ENCODE results near the gene GKN2.

Gene GKN2, protein sequence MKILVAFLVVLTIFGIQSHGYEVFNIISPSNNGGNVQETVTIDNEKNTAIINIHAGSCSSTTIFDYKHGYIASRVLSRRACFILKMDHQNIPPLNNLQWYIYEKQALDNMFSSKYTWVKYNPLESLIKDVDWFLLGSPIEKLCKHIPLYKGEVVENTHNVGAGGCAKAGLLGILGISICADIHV

GRCh38 chr2:68952887-68953521, at the start of gene GKN2:
GKN2 (minus strand) TSS chr2:68952893; CDS start chr2:68952861, 32 bp downstream.
- DNase-seq: no peak

GRCh38 chr2:69001879-69002278, 49.2 kb upstream of the GKN2 start:
- DNase-seq: no peak

GRCh38 chr2:68997401-68997800, 44.7 kb upstream of the GKN2 start:
- no peak for DNase-seq

GRCh38 chr2:68995916-68996315, 43.2 kb upstream of the GKN2 start:
- DNase-seq: no peak

DNA sequence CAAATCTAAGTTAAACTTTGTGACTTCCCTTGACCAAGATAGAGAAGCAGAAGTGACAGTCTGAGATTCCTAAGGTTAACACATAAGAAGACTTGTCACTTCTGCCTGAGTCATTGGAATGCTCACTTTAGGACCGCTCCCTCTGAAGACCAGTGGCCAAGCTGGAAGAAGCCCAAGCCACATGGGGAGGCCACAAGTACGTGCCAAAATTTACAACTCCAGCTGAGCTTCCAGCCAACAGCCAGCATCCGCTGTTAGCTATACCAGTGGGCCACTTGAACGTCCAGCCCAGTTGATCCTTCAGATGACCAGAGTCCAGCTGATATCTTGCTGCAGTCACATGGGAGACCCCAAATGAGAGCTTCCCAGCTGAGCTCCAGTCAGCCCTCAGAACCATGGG, 42.2 kb upstream of the GKN2 start:
- DNase-seq: no peak

DNA sequence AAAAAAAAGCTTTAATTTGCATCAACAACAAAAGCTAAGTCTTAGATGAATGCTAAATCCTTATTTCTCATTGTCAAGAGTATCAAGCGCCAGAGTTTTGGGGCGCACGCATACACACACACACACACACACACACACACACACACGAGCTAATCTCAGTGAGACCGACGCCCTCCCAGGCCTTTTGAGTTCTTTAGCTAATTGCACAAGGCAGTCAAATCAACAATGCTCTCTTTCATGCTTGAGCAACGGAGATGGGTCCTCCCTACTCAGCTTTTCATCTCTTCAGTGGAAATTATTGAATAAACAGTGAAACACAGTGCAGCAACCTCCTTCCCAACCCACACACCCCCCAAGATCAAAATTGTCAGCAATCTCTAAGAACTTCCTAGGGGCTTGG, 41.0 kb upstream of the GKN2 start:
- no peak for DNase-seq

DNA sequence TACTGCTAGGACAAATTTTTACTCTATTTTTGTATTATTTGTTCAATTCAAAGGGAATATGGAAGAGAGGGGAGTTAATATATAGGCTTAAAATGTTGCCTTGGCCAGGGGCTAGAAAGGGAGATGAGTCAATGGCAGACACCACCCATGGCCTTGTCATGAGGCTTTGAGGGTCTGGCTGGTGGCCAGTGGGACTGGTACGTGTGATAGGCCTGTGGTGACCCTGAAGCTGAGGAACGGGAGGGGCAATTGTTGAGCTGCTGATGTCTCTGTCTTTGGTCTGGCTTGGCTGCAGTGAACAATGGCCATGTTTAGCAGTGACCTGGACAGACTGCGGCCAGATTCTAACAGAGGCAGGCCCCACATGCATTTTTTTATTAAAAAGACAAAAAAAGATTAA, 40.2 kb upstream of the GKN2 start:
- no peak for DNase-seq

GRCh38 chr2:68992341-68992740, 39.6 kb upstream of the GKN2 start:
- DNase-seq: no peak

GRCh38 chr2:68989035-68989434, 36.3 kb upstream of the GKN2 start:
- no peak for DNase-seq

DNA sequence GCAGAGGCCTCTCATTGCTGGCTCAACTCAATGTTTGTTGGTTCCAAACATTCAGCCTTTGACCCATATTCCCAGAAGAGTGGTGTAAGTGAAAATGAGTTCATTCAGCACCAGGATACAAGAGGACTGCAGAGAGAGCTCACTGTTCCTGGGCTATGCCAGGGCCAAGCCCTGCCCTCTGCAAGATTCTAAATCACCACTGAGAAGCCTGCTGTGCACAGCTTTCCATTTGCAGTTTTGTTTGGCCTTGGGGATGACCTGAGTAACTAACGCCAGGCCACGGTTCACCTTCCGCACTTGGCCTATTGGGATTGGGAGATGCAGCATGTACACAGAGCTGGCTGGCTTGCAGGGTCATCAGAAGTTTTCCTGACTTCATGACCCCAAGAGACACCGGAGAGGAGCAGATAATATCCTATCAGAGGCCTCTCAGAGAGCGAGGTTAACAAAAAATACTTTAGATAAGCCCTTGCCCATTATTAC, 34.4 kb upstream of the GKN2 start:
- DNase-seq: no peak

DNA sequence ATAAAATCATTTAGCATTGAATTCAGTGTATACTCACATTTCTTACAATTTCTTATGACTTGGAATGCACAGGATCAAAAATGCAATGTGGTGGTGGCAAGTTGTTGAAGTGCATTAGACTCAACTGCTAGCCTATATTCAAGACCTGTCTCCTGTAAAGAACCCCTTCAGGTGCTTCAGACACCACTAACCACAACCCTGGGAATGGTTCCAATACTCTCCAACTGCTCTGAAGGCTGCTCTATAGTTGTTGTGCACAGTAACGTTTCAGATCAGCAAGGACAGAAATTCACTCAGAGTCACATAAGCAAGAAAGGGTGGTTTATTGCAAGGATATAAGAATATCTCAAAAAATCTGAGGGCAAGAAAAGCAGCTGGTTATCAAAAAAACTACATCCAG, 28.3 kb upstream of the GKN2 start:
- no peak for DNase-seq

DNA sequence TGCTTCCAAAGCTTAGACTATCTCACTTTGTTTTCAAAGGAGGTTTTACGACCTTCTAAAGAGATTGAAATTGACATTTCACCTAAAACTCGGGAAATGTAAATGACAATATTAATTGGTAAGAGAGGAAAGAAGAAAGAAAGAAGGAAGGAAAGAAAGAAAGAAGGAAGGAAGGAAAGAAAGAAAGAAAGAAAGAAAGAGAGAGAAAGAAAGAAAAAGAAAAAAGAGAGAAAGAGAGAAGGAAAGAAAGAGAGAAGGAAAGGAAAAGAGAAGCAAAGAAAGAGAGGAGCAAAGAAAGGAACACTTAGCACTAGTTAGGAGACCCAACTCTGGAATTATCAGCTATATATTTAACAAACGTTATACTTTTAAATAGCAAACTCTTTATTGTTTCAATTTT, 25.4 kb upstream of the GKN2 start:
- DNase-seq: no peak

GRCh38 chr2:68977453-68977852, 24.8 kb upstream of the GKN2 start:
- DNase-seq: no peak

DNA sequence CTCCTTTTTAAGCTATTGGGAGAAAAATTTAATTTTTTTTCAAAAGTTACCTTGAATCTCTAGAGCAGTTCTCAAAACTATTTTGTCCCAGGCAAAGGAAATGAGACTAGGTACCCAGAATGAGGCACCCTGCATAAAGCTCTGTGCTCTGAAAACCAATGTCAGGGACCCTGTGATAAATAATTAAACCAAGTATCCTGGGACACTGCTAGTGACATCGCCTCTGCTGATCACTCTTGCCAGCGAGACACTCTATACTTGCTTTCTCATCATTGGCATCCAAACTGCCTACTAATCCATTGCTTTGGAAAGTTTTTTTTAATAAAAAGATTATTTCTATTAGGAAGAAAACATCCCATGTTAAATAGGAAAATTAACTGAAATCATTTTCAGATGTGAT, 23.2 kb upstream of the GKN2 start:
- no peak for DNase-seq

DNA sequence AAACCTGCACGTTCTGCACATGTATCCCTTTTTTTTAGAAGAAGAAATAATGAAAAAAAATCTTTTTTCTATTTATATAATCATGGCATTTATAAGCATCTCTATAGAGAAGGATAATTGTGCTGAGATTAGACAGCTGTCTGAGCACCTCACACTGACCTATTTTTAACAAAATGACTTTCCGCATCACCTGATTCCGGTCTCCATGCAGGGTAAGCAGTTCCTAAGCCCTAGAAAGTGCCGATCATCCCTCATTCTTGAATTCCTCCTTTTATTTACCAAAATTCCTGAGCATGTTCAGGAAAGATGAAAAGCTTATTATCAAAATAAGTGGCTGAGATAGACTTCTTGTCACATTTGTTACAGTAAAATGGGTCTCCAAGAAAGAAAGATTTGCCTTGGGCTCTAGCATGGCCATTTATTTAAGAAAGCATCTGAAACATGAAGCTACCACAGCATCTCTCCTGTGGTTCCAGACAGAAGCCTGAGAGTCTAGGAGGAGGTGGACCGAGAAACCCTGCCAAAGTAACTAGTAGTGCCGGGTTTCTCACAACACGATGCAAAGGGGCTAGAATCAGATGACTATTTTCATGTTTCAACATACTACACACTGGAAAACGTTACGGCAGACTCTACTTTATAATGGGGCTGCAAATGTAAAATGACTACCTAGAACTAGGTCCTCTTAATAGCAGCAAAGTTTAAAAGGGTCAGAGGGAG, 22.4 kb upstream of the GKN2 start:
- DNase-seq: no peak

- DNase-seq: no peak
These were observed 21.6 kb upstream of the GKN2 start, which contains the start of gene GKN1 for GRCh38 chr2:68974251-68974650. GKN1 (plus strand) TSS chr2:68974636; CDS start chr2:68974678, 42 bp downstream.

DNA sequence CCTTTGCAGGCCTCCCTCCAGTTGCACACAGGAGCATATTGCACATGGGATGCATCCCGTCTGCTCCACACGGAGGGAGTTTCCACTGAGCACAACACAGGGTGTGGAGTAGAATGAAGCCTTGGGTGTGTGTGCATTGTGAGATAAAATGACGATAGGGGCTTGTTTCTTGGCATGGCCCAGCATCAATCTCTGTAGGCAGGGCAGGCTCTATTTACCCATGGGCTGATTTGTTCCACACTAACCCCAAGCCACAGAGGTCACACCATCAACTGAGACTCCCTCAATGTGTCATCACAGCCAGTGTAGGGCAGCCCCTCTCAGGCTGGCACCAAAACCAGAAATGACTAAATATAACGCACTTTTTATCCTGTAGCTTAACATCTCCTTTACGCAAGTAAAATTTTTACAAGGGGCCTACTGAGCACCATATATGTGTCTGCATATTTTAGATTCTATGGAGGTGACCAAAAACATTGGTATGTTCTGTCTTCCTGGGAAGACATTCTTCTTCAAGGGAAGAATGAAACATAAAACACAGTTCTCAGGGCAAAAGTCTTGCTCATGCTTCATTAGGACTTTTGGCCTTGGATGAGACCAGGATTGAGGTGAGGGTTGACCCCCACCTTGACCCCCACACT, 19.0 kb upstream of the GKN2 start:
- no peak for DNase-seq

DNA sequence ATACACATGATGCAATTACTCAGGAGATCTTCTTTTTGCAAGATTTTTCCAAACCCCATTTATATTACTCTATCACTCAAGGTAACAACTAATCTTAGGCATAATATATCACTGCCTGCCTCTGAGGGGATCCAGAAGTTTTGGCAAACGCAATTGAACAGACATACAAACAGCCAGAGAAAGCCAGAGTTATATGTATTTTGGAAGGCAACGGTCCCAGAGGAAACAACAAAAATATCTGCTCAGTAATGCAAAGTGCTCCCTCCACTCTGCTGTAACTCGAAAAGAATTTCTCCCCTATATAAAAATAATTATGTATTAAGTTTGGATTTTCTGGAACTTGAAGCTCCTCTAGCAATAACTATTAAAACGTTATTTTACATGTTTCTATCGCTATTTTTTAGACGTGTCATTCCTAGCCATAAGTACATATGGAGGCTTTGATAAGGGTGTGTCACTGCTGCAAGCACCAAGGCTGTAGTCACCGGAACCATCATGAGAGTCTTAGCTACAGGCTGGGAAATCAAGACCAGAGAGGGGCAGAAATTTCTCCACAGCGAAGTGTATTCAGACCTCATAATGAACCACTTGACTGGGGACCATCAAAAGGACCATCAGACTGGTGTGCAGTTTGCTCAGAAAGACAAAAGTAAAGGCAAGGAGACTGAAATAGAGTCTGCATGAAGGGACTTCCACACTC, 18.0 kb upstream of the GKN2 start:
- DNase-seq: no peak

- no peak for DNase-seq
These were observed 17.2 kb upstream of the GKN2 start for GRCh38 chr2:68969736-68970490.

GRCh38 chr2:68968221-68968620, 15.5 kb upstream of the GKN2 start:
- no peak for DNase-seq

GRCh38 chr2:68964282-68964681, 11.6 kb upstream of the GKN2 start:
- no peak for DNase-seq

DNA sequence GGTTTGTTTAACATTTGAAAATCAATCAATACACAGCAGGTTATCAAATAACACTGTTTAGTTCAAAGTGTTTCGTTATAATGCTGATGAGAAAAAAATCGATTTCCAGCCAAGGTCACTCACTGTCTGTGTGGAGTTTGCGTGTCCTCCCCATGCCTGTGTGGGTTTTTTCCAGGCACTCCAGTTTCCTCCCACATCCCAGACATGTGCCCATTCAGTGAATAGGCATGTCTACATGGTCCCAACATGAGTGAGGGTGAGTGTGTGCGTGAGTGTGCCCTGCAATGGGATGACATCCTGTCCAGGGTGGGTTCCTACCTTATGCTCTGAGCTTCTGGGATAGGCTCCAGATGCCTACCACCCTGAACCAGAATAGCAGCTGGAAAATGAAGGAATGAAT, 8.7 kb upstream of the GKN2 start:
- DNase-seq: no peak
